A673 (cell line): Measurements from ENCODE around the gene SLC36A3. TPM values are rescaled to one million over a fixed set of nuclear protein-coding genes. Genes with fewer than 3 reads are reported as not detected.

ENCODE experiments used
- BruUV-seq: library from RNA; stranded (reverse); fragments of 400-500 nt; replicated peaks from 2 replicates; lab custom pipeline; 2021; lab: Mats Ljungman, UMichigan
- CTCF ChIA-PET: fragments of 300-600 bp; sonication (Branson Sonifier 250); formaldehyde crosslinking; loops from one replicate; lab custom pipeline; 2022; ENCODE audit warnings: antibody characterized with exemption; lab: Charles Lee
- POLR2A ChIA-PET: fragments of 300-600 bp; sonication (Branson Sonifier 250); formaldehyde crosslinking; loops from one replicate; lab custom pipeline; 2022; ENCODE audit warnings: antibody characterized with exemption; ENCODE audit not compliant: low non-redundant PET; lab: Charles Lee
- DNase-seq: peaks from one replicate; pipeline ENCODE4 v3.0.0-alpha.2; 2015; ENCODE audit warnings: low spot score
- H3K27ac ChIP-seq: fragments of 200-600 bp; sonication (generic); 2 replicates; pipeline ENCODE4 v1.5.1; 2016; ENCODE audit warnings: mixed run types, low read depth, mild to moderate bottlenecking, mixed read lengths, antibody characterized with exemption, low read length; ENCODE audit not compliant: poor library complexity, severe bottlenecking
- H3K27me3 ChIP-seq: fragments of 200-600 bp; sonication (generic); replicated peaks from 2 replicates; pipeline ENCODE4 v1.6.1; 2017; ENCODE audit warnings: mixed run types, low read depth, mild to moderate bottlenecking, mixed read lengths, antibody characterized with exemption, low read length; ENCODE audit not compliant: insufficient read depth, poor library complexity
- H3K36me3 ChIP-seq: fragments of 200-600 bp; sonication (generic); 2 replicates; pipeline ENCODE4 v1.6.1; 2016; ENCODE audit warnings: mixed run types, mild to moderate bottlenecking, mixed read lengths, antibody characterized with exemption, low read length; ENCODE audit not compliant: insufficient read depth, poor library complexity, severe bottlenecking
- H3K4me1 ChIP-seq: fragments of 200-600 bp; sonication (generic); 2 replicates; pipeline ENCODE4 v1.6.1; 2017; ENCODE audit warnings: mixed run types, mild to moderate bottlenecking, mixed read lengths, antibody characterized with exemption, low read length; ENCODE audit not compliant: insufficient read depth, poor library complexity, severe bottlenecking
- H3K4me3 ChIP-seq: fragments of 200-600 bp; sonication (generic); 2 replicates; pipeline ENCODE4 v1.5.1; 2016; ENCODE audit warnings: low read depth, mixed run types, mild to moderate bottlenecking, mixed read lengths, low read length; ENCODE audit not compliant: poor library complexity, severe bottlenecking
- H3K9me3 ChIP-seq: fragments of 200-600 bp; sonication (generic); 2 replicates; pipeline ENCODE4 v1.6.1; 2016; ENCODE audit warnings: mixed run types, low read depth, mild to moderate bottlenecking, mixed read lengths, antibody characterized with exemption, low read length; ENCODE audit not compliant: poor library complexity, severe bottlenecking
- EZH2 ChIP-seq: fragments of 200-600 bp; sonication (generic); IDR thresholded peaks from 2 replicates; pipeline ENCODE4 v1.6.1; 2017; ENCODE audit warnings: borderline replicate concordance, low read depth, mild to moderate bottlenecking, mixed read lengths, antibody characterized with exemption, low read length; ENCODE audit not compliant: poor library complexity, severe bottlenecking
- intact Hi-C: fragments of 100-400 bp; cut with micrococcal nuclease; formaldehyde crosslinking; loops from one replicate; pipeline ENCODE4 v1.10.0; 2022; ENCODE audit not compliant: unreplicated experiment
- total RNA-seq: library from RNA; stranded (reverse); gene quantifications from 2 replicates; pipeline ENCODE4 v1.2.3, GENCODE V29; 2021
- TF ChIP-seq, protein P1 (sequence below): fragments of 300-800, 200-600 bp; sonication (generic); conservative IDR thresholded peaks from 2 replicates; pipeline ENCODE4 v1.5.1; 2017; ENCODE audit warnings: low read depth, mild to moderate bottlenecking, antibody characterized with exemption, low read length, moderate library complexity, mixed read lengths

Gene SLC36A3
- total RNA-seq, 1 experiment from 2014 or later: not detected

DNA sequence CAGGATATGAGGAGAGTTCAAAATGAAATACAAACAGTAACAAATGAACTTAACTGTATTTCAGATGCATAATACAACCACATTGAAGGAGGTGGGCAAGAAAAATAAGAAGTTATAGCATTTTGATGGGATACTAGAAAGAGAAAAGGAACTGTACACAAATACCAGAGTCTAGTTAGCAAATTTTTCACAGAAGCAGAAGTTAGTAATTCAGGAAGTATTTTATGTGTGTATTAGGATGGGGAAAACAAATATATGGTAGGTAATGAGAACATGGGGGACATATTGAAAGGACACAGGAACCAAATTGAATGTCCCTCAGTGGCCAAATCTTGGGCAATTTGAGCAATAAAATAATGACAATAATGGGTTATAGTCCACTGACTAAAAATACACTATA, 32.2 kb downstream of the SLC36A3 start:
- POLR2A ChIA-PET: no interaction called here
- intact Hi-C loops: no loop called here
- no peak overlapping the region for H3K27ac ChIP-seq
- BruUV-seq: no TSS peak
- H3K36me3 ChIP-seq: no peaks in the 10 kb centered on the region
- no peak overlapping the region for H3K4me3 ChIP-seq
- H3K4me1 ChIP-seq: no peaks in the 10 kb centered on the region
- CTCF ChIA-PET: no interaction called here
- H3K27me3 ChIP-seq: peaks cover 15% of the 10 kb centered on the region
- H3K9me3 ChIP-seq: no peaks in the 10 kb centered on the region
- DNase-seq: no peak
- TF ChIP-seq, protein P1, sequence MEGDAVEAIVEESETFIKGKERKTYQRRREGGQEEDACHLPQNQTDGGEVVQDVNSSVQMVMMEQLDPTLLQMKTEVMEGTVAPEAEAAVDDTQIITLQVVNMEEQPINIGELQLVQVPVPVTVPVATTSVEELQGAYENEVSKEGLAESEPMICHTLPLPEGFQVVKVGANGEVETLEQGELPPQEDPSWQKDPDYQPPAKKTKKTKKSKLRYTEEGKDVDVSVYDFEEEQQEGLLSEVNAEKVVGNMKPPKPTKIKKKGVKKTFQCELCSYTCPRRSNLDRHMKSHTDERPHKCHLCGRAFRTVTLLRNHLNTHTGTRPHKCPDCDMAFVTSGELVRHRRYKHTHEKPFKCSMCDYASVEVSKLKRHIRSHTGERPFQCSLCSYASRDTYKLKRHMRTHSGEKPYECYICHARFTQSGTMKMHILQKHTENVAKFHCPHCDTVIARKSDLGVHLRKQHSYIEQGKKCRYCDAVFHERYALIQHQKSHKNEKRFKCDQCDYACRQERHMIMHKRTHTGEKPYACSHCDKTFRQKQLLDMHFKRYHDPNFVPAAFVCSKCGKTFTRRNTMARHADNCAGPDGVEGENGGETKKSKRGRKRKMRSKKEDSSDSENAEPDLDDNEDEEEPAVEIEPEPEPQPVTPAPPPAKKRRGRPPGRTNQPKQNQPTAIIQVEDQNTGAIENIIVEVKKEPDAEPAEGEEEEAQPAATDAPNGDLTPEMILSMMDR: no peak
- no peak for TF ChIP-seq EZH2

DNA sequence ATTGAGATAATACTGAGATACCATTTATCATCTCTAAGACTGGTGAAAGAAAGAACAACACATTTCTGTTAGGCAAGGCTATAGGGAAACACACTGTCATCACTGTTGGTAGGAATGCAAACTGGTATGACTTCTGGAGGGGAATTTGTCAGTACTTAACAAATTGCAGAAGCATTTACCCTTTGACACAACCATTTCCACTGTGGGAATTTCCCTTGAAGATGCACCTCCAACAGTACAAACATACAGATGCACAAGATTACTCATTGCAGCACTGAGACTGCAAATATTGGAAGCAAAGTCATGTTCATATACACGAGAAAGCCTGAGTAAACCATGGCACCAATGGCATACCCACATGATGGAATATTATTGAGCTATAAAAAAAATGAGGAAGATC, 33.0 kb downstream of the SLC36A3 start:
- no peak for DNase-seq
- TF ChIP-seq, protein P1: no peak
- no peak for TF ChIP-seq EZH2
- peaks cover 11% of the 10 kb centered on the region for H3K27me3 ChIP-seq
- intact Hi-C loops: no loop called here
- H3K4me3 ChIP-seq: no peak overlapping the region
- no peaks in the 10 kb centered on the region for H3K4me1 ChIP-seq
- ChIA-PET POLR2A (no interaction called here), CTCF (no interaction called here)
- no TSS peak for BruUV-seq
- no peaks in the 10 kb centered on the region for H3K36me3 ChIP-seq
- no peaks in the 10 kb centered on the region for H3K9me3 ChIP-seq
- no peak overlapping the region for H3K27ac ChIP-seq

DNA sequence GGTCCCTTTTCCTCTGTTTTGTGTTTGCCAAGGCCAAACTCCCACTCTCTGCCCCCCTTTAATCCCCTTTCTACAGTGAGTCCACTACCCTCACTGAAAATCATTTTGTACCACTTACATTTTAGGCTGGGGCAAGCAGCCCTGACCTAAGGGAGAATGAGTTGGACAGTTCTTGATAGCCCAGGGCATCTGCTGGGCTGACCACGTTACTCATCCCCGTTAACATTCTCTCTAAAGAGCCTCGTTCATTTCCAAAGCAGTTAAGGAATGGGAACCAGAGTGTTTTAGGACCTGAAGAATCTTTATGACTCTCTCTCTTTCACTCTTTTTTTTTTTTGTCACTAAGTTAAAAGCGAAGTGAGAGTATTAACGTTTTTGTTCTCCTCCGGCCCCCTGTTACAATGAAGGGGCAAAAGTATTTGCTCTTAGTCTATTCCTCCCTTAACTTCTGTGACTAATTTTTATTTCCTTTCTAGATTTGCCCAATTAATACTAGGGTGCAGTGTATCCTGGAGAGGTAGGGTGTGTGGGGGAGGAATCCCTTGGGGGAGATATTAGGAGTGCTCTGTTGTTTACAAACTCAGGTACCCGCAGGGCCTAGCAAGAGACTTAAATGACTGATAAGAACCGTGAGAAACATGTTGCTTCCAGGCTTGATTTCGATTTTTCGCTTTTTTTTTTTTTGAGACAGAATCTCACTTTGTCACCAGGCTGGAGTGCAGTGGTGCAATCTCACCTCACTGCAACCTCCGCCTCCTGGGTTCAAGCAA, 35.9 kb downstream of the SLC36A3 start:
- no peak for DNase-seq
- no TSS peak for BruUV-seq
- H3K4me1 ChIP-seq: no peaks in the 10 kb centered on the region
- no peak for TF ChIP-seq EZH2
- TF ChIP-seq, protein P1: no peak
- H3K27ac ChIP-seq: no peak overlapping the region
- ChIA-PET POLR2A (no interaction called here), CTCF (no interaction called here)
- intact Hi-C loops: no loop called here
- no peaks in the 10 kb centered on the region for H3K27me3 ChIP-seq
- H3K36me3 ChIP-seq: no peaks in the 10 kb centered on the region
- no peak overlapping the region for H3K4me3 ChIP-seq
- H3K9me3 ChIP-seq: no peaks in the 10 kb centered on the region
